Neural cell (in vitro differentiated cells): ENCODE measurements around the gene DPM2. TPM values are rescaled to one million over a fixed set of nuclear protein-coding genes. Genes with fewer than 3 reads are reported as not detected.

Experiments used
- H2AFZ ChIP-seq: fragments of 200-600, 300-800 bp; sonication (generic), shearing (Covaris generic); 2 replicates; pipeline ENCODE4 v1.6.0; 2014; ENCODE audit warnings: low read depth, mild to moderate bottlenecking, antibody characterized with exemption, low read length, moderate library complexity
- H3F3A ChIP-seq: fragments of 200-600 bp; shearing (Covaris generic); 2 replicates; pipeline ENCODE4 v1.6.1; 2016; ENCODE audit warnings: mild to moderate bottlenecking, moderate library complexity, mixed read lengths, antibody characterized with exemption, low read length; ENCODE audit not compliant: insufficient read depth, poor library complexity, severe bottlenecking
- H3K27ac ChIP-seq: fragments of 200-600, 300-800 bp; sonication (generic), shearing (Covaris generic); 2 replicates; pipeline ENCODE4 v1.5.1; 2014; ENCODE audit warnings: mild to moderate bottlenecking, low read length, moderate library complexity
- H3K27me3 ChIP-seq: fragments of 300-800, 200-600 bp; sonication (generic), shearing (Covaris generic); 2 replicates; pipeline ENCODE4 v1.6.0; 2014; ENCODE audit warnings: mild to moderate bottlenecking, low read depth, low read length, moderate library complexity; ENCODE audit not compliant: insufficient read depth
- H3K36me3 ChIP-seq: fragments of 300-800, 200-600 bp; sonication (generic), shearing (Covaris generic); 2 replicates; pipeline ENCODE4 v1.5.1; 2014; ENCODE audit warnings: mild to moderate bottlenecking, antibody characterized with exemption, low read length, moderate library complexity; ENCODE audit not compliant: insufficient read depth
- H3K4me2 ChIP-seq: fragments of 300-800, 200-600 bp; sonication (generic), shearing (Covaris generic); 2 replicates; pipeline ENCODE4 v1.6.0; 2014; ENCODE audit warnings: mild to moderate bottlenecking, low read length
- H3K4me3 ChIP-seq: fragments of 300-800, 200-600 bp; sonication (generic), shearing (Covaris generic); 2 replicates; pipeline ENCODE4 v1.5.1; 2014; ENCODE audit warnings: mild to moderate bottlenecking, low read length, moderate library complexity
- H3K79me2 ChIP-seq: fragments of 200-600 bp; shearing (Covaris generic); replicated peaks from 2 replicates; pipeline ENCODE4 v1.6.0; 2014; ENCODE audit warnings: mild to moderate bottlenecking, low read length, moderate library complexity; ENCODE audit not compliant: insufficient read depth
- H3K9ac ChIP-seq: fragments of 300-800, 200-600 bp; sonication (generic), shearing (Covaris generic); 2 replicates; pipeline ENCODE4 v1.6.1; 2016; ENCODE audit warnings: mild to moderate bottlenecking, low read length, mixed read lengths
- H3K9me2 ChIP-seq: fragments of 200-600 bp; shearing (Covaris generic); 2 replicates; pipeline ENCODE4 v1.6.1; 2016; ENCODE audit warnings: mild to moderate bottlenecking, low read length, mixed read lengths; ENCODE audit not compliant: insufficient read depth
- H3K9me3 ChIP-seq: fragments of 200-600, 300-800 bp; sonication (generic), shearing (Covaris generic); 2 replicates; pipeline ENCODE4 v1.6.1; 2016; ENCODE audit warnings: mild to moderate bottlenecking, mixed run types, low read length, moderate library complexity, mixed read lengths
- H4K20me1 ChIP-seq: fragments of 200-600 bp; shearing (Covaris generic); 2 replicates; pipeline ENCODE4 v1.6.1; 2016; ENCODE audit warnings: mild to moderate bottlenecking, mixed run types; ENCODE audit not compliant: insufficient read depth
- EP300 ChIP-seq: fragments of 450-650 bp; conservative IDR thresholded peaks from 2 replicates; pipeline ENCODE4 v1.6.1; 2014; ENCODE audit warnings: antibody characterized with exemption, mild to moderate bottlenecking, moderate library complexity; ENCODE audit not compliant: poor library complexity, severe bottlenecking
- EZH2 ChIP-seq: fragments of 200-600, 300-800 bp; shearing (Covaris generic), sonication (generic); IDR thresholded peaks from 2 replicates; pipeline ENCODE4 v1.6.1; 2014; ENCODE audit warnings: antibody characterized with exemption, low read length, borderline replicate concordance, mild to moderate bottlenecking; ENCODE audit not compliant: insufficient read depth, poor library complexity, severe bottlenecking
- MXI1 ChIP-seq: fragments of 450-650 bp; conservative IDR thresholded peaks from 2 replicates; pipeline ENCODE4 v1.6.1; 2014; ENCODE audit warnings: antibody characterized with exemption, mild to moderate bottlenecking; ENCODE audit not compliant: poor library complexity, severe bottlenecking
- POLR2AphosphoS5 ChIP-seq: IDR thresholded peaks from 2 replicates; pipeline ENCODE4 v1.6.1; 2012
- RAD21 ChIP-seq: fragments of 450-650 bp; conservative IDR thresholded peaks from 2 replicates; pipeline ENCODE4 v1.6.1; 2014; ENCODE audit warnings: antibody characterized with exemption, mild to moderate bottlenecking, moderate library complexity
- SMC3 ChIP-seq: fragments of 450-650 bp; conservative IDR thresholded peaks from 2 replicates; pipeline ENCODE4 v1.6.1; 2014; ENCODE audit warnings: antibody characterized with exemption, mild to moderate bottlenecking, moderate library complexity; ENCODE audit not compliant: poor library complexity
- TAF1 ChIP-seq: IDR thresholded peaks from 2 replicates; pipeline ENCODE4 v1.6.1; 2012; ENCODE audit warnings: low read depth
- polyA plus RNA-seq: library from polyadenylated mRNA; depleted of rRNA; stranded (reverse); fragments of >200 nt; gene quantifications from 2 replicates; pipeline ENCODE4 v1.2.3, GENCODE V29; 2014
- TF ChIP-seq, protein P1 (sequence below): fragments of 450-650 bp; IDR thresholded peaks from 2 replicates; pipeline ENCODE4 v1.5.1; 2014; ENCODE audit warnings: antibody characterized with exemption, mild to moderate bottlenecking, moderate library complexity; ENCODE audit not compliant: poor library complexity, severe bottlenecking
- TF ChIP-seq, protein P2 (sequence below): IDR thresholded peaks from 2 replicates; pipeline ENCODE4 v1.6.1; 2012; ENCODE audit warnings: borderline replicate concordance

Gene DPM2
- polyA plus RNA-seq, 1 donor from 2014 or later: 30.5 TPM

DNA sequence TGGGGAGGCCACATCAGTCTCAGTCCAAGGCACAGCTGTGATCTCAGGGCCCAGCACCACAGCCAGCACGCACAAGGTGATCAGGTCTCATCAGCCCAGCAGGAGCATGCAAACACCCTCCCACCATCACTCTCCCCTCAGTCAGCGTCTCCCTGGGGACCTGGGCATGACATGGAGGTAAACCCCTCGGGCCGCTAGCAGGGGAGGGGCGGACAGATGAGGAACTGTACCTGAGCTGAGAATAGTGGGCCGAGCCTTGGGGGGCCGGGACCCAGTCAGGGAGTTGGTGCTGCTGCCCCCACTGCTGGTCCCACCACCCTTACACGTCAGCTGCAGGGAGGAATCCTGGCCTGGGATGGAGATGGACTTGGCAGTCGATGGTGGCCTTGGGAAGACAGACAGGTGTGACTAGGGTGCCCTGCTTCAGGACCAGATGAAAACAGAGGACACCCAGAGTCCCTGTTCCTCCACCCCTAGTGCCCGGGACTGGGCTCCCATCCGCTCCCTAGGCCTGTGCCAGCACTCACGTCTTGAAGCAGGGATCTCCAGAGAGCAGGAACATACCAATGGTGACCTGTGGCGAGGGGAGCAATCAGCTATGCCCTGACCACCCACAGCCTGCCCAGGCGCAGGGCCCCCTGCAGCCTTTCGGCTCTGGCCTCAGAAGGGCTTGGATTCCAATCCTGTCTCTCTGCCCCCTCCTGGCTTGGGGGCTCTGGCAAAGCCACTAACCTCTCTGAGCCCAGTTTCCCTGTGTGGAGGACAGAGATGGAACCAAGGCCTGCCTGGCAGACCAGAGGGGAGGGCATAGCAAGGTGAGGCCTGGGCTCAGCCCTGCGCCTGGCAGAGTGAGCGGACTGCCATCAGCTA, 10.4 kb upstream of the DPM2 start:
- H3K9ac ChIP-seq: no peak overlapping the region
- no peaks in the 10 kb centered on the region for H3F3A ChIP-seq
- no peaks in the 10 kb centered on the region for H3K36me3 ChIP-seq
- TF ChIP-seq, protein P1, sequence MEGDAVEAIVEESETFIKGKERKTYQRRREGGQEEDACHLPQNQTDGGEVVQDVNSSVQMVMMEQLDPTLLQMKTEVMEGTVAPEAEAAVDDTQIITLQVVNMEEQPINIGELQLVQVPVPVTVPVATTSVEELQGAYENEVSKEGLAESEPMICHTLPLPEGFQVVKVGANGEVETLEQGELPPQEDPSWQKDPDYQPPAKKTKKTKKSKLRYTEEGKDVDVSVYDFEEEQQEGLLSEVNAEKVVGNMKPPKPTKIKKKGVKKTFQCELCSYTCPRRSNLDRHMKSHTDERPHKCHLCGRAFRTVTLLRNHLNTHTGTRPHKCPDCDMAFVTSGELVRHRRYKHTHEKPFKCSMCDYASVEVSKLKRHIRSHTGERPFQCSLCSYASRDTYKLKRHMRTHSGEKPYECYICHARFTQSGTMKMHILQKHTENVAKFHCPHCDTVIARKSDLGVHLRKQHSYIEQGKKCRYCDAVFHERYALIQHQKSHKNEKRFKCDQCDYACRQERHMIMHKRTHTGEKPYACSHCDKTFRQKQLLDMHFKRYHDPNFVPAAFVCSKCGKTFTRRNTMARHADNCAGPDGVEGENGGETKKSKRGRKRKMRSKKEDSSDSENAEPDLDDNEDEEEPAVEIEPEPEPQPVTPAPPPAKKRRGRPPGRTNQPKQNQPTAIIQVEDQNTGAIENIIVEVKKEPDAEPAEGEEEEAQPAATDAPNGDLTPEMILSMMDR: no peak
- no peak for TF ChIP-seq TAF1
- no peak for TF ChIP-seq POLR2AphosphoS5
- no peak for TF ChIP-seq MXI1
- TF ChIP-seq EP300: no peak
- no peak for TF ChIP-seq EZH2
- TF ChIP-seq SMC3: no peak
- TF ChIP-seq, protein P2, sequence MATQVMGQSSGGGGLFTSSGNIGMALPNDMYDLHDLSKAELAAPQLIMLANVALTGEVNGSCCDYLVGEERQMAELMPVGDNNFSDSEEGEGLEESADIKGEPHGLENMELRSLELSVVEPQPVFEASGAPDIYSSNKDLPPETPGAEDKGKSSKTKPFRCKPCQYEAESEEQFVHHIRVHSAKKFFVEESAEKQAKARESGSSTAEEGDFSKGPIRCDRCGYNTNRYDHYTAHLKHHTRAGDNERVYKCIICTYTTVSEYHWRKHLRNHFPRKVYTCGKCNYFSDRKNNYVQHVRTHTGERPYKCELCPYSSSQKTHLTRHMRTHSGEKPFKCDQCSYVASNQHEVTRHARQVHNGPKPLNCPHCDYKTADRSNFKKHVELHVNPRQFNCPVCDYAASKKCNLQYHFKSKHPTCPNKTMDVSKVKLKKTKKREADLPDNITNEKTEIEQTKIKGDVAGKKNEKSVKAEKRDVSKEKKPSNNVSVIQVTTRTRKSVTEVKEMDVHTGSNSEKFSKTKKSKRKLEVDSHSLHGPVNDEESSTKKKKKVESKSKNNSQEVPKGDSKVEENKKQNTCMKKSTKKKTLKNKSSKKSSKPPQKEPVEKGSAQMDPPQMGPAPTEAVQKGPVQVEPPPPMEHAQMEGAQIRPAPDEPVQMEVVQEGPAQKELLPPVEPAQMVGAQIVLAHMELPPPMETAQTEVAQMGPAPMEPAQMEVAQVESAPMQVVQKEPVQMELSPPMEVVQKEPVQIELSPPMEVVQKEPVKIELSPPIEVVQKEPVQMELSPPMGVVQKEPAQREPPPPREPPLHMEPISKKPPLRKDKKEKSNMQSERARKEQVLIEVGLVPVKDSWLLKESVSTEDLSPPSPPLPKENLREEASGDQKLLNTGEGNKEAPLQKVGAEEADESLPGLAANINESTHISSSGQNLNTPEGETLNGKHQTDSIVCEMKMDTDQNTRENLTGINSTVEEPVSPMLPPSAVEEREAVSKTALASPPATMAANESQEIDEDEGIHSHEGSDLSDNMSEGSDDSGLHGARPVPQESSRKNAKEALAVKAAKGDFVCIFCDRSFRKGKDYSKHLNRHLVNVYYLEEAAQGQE: no peak
- TF ChIP-seq RAD21: no peak
- H3K27me3 ChIP-seq: no peaks in the 10 kb centered on the region
- no peak overlapping the region for H3K4me2 ChIP-seq
- H2AFZ ChIP-seq: no peak overlapping the region
- H4K20me1 ChIP-seq: no peaks in the 10 kb centered on the region
- H3K9me2 ChIP-seq: no peaks in the 10 kb centered on the region
- no peaks in the 10 kb centered on the region for H3K9me3 ChIP-seq
- no peak overlapping the region for H3K4me3 ChIP-seq
- H3K79me2 ChIP-seq: no peaks in the 10 kb centered on the region
- no peak overlapping the region for H3K27ac ChIP-seq

DNA sequence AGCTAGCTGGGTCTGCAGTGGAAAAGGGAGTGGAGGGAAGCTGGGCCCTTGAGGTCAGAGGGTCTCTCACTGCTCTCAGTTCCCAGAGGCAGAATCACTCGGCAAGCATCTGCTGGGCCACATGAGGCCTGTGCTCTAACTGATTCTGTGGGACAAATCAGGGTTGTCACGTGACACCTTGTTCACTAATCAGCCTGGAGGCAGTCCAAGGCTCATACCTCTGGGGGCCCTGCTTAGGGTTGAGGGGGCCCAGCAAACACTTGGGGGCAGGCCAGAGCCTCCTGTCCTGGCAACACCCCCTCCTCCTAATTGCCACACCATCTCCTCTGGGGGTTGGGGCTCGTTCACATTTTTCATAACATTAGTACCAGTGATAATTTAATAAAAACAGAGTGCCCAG, 9.1 kb upstream of the DPM2 start:
- H3F3A ChIP-seq: no peaks in the 10 kb centered on the region
- H3K27ac ChIP-seq: no peak overlapping the region
- no peak for TF ChIP-seq EP300
- TF ChIP-seq SMC3: no peak
- TF ChIP-seq RAD21: no peak
- TF ChIP-seq MXI1: no peak
- TF ChIP-seq EZH2: no peak
- TF ChIP-seq TAF1: no peak
- TF ChIP-seq POLR2AphosphoS5: no peak
- TF ChIP-seq, protein P2: no peak
- TF ChIP-seq, protein P1: no peak
- no peaks in the 10 kb centered on the region for H4K20me1 ChIP-seq
- no peaks in the 10 kb centered on the region for H3K9me2 ChIP-seq
- H3K4me3 ChIP-seq: no peak overlapping the region
- H3K9me3 ChIP-seq: no peaks in the 10 kb centered on the region
- no peaks in the 10 kb centered on the region for H3K79me2 ChIP-seq
- H3K27me3 ChIP-seq: no peaks in the 10 kb centered on the region
- no peaks in the 10 kb centered on the region for H3K36me3 ChIP-seq
- H3K9ac ChIP-seq: no peak overlapping the region
- no peak overlapping the region for H2AFZ ChIP-seq
- no peak overlapping the region for H3K4me2 ChIP-seq
